ENCODE data around the gene SCAMP2. TPM values are rescaled to one million over a fixed set of nuclear protein-coding genes. Genes with fewer than 3 reads are reported as not detected.
A peak's percentile ranks its signal among the peaks of the same experiment; 100 is the strongest.

SCAMP2 gene
- total RNA-seq, 1 experiment from 2014 or later: 50.2 TPM

DNA sequence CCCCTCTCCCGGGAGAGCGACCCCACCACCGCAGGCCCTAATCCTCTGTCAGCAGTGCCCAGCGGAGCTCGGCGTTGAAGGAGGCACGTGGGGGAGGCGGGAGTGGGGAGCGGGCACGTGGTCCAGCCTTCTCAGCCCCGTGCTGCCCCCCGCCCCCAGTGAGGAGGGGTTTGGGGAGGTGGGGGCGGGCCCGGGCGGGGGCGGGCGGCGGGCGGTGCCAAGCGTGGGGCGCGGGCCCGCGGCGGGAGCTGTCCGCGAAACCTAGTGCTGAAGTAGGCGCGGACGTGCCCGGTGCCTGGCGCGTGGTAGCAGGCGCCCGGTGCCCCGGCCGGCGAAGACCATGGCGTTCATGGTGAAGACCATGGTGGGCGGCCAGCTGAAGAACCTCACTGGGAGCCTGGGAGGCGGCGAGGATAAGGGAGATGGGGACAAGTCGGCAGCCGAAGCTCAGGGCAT, 46.8 kb downstream of the SCAMP2 start, which contains the start of gene CPLX3:
Gene CPLX3 (plus strand): TSS at position 264 of the 456 bp plus-strand sequence. CDS start 77 bp downstream, at position 341.
- no peak within 1 kb of the TSS for H2BK20ac ChIP-seq (ENCODE audit: low read depth, low read length, poor library complexity, severe bottlenecking)
- no peak within 1 kb of the TSS for H3K56ac ChIP-seq (ENCODE audit: insufficient read length, low read depth, low read length)
- H3K4ac ChIP-seq (ENCODE audit: low read depth, low read length): no peak within 1 kb of the TSS
- Mint-ChIP-seq H3K9me3 (no peaks in the 10 kb centered on the region), H3K4me1 (peaks cover 4 to 33% of the 10 kb centered on the region in 2 experiments), H3K4me3 (peak within 1 kb of the TSS in 1 of 2 experiments; percentile 65; a peak in 3 of 5 replicates), H3K36me3 (ENCODE audit: insufficient read depth in 1 of 3, low read depth in 3 of 3) (no peaks in the 10 kb centered on the region), H3K27ac (no peak within 1 kb of the TSS), H3K27me3 (ENCODE audit: low read depth) (peaks cover 68% of the 10 kb centered on the region)
- no peaks in the 10 kb centered on the region for H4K20me1 ChIP-seq (ENCODE audit: control insufficient read depth, insufficient read depth, insufficient read length)
- no peak within 1 kb of the TSS for H4K5ac ChIP-seq (ENCODE audit: insufficient read length, low read depth, low read length)
- no peak within 1 kb of the TSS for H2BK12ac ChIP-seq (ENCODE audit: insufficient read length, low read depth, low read length)
- no peak within 1 kb of the TSS for H3T11ph ChIP-seq (ENCODE audit: low read length)
- H3K9me3 ChIP-seq (ENCODE audit: control insufficient read depth, low read depth, low read length): no peaks in the 10 kb centered on the region
- no peaks in the 10 kb centered on the region for H3K79me1 ChIP-seq (ENCODE audit: insufficient read depth, low read depth, low read length, poor library complexity, severe bottlenecking)
- H3K4me2 ChIP-seq (ENCODE audit: insufficient read depth, insufficient read length, low read length): peak within 1 kb of the TSS; percentile 24
- H2AK5ac ChIP-seq (ENCODE audit: insufficient read length, low read length): no peak within 1 kb of the TSS
- no peaks in the 10 kb centered on the region for H3K4me1 ChIP-seq (ENCODE audit: insufficient read depth, low read length)
- H2AFZ ChIP-seq (ENCODE audit: low read length): no peak within 1 kb of the TSS
- H3K18ac ChIP-seq (ENCODE audit: insufficient read length, low read depth, low read length): peak within 1 kb of the TSS; percentile 4
- no peak within 1 kb of the TSS for H2BK5ac ChIP-seq (ENCODE audit: insufficient read length, low read length)
- H3K79me2 ChIP-seq (ENCODE audit: insufficient read depth, low read length): no peaks in the 10 kb centered on the region
- TF ChIP-seq, protein P1, sequence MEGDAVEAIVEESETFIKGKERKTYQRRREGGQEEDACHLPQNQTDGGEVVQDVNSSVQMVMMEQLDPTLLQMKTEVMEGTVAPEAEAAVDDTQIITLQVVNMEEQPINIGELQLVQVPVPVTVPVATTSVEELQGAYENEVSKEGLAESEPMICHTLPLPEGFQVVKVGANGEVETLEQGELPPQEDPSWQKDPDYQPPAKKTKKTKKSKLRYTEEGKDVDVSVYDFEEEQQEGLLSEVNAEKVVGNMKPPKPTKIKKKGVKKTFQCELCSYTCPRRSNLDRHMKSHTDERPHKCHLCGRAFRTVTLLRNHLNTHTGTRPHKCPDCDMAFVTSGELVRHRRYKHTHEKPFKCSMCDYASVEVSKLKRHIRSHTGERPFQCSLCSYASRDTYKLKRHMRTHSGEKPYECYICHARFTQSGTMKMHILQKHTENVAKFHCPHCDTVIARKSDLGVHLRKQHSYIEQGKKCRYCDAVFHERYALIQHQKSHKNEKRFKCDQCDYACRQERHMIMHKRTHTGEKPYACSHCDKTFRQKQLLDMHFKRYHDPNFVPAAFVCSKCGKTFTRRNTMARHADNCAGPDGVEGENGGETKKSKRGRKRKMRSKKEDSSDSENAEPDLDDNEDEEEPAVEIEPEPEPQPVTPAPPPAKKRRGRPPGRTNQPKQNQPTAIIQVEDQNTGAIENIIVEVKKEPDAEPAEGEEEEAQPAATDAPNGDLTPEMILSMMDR (conservative IDR thresholded peaks at IDR 0.05): no peak
- H2BK15ac ChIP-seq (ENCODE audit: low read depth, low read length): no peak within 1 kb of the TSS
- no peak within 1 kb of the TSS for H2BK120ac ChIP-seq (ENCODE audit: low read depth, low read length, poor library complexity, severe bottlenecking)
- WGBS (ENCODE audit: extremely low coverage, insufficient read length, low lambda C conversion rate): no CpG with 5 or more reads among the region's 44 CpGs
- no peak within 1 kb of the TSS for H3K23ac ChIP-seq (ENCODE audit: insufficient read length, low read depth, low read length)
- H4K91ac ChIP-seq (ENCODE audit: insufficient read length, low read depth, low read length): no peak within 1 kb of the TSS
- H3K27me3 ChIP-seq (ENCODE audit: insufficient read depth, low read length): peaks cover 10% of the 10 kb centered on the region; the same call in 1 of the 2 replicates
- DNase-seq: peak; percentile 59
- H3K23me2 ChIP-seq (ENCODE audit: insufficient read length, low read depth, low read length, poor library complexity, severe bottlenecking): no peaks in the 10 kb centered on the region
- H4K8ac ChIP-seq (replicated peaks; ENCODE audit: insufficient read length, low read depth, low read length): no peak within 1 kb of the TSS
- no peak within 1 kb of the TSS; the same call in 1 of the 2 replicates for H3K14ac ChIP-seq (ENCODE audit: insufficient read depth, low read length)
- H3K9ac ChIP-seq (ENCODE audit: extremely low read depth, insufficient read length, low read length): no peak within 1 kb of the TSS
- no peak within 1 kb of the TSS for H3K27ac ChIP-seq (ENCODE audit: insufficient read length, low read depth, low read length)
